ENCODE results near the gene SLC19A1.
"Not testable (repeated sequence)": the region's sequence is repeated elsewhere in the genome, so short reads cannot be mapped to it uniquely, and the experiment has no call there.

Gene SLC19A1

DNA sequence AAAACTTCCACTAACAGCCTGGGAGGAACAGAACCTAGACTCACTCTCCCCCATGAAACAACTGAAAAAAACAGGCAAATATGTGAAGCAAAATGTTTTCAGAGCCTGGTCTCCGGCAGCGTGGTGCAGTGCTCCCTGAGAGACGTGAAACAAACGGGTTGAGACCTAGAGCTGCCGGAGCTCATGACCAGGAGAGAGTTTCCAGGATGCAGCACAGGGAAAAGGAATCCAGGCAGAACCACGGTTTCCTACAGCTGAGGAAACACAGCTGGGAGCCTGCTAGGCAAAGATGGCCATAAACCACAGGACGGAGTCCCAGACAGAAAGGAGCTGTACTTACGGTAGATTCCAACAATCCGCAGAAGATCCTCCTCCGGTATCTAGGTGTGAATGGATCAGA lies 20.2 kb upstream of the SLC19A1 start:
- H3K27me3 ChIP-seq = no peaks in the 10 kb centered on the region
- H3K9me3 ChIP-seq = no peaks in the 10 kb centered on the region
- no peaks in the 10 kb centered on the region for H3K36me3 ChIP-seq
- no peak for DNase-seq
- H3K4me1 ChIP-seq = peaks cover 3% of the 10 kb centered on the region; the same call in 1 of the 2 replicates
- no peak overlapping the region for H3K4me3 ChIP-seq (ENCODE audit: low read depth, low read length)
- TF ChIP-seq CTCF (IDR thresholded peaks at IDR 0.05; ENCODE audit: low read depth, low read length) = no peak

DNA sequence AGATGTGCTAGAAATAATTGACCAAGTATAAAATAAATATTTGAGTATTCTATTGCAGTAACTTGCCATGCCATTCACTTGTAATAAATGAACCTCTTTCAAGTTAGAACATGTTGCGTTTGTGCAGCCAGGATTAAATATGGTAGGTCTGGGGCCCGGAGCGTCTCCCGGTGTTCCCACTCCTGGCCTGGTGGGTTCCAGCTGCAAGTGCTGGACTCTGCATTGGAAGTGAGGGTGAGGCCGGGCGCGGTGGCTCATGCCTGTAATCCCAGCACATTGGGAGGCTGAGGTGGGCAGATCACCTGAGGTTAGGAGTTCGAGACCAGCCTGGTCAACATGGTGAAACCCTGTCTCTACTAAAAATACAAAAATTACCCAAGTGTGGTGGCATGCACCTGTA lies 19.0 kb upstream of the SLC19A1 start:
- H3K27me3 ChIP-seq; H3K36me3 ChIP-seq; H3K4me3 ChIP-seq (ENCODE audit: low read depth, low read length); H3K9me3 ChIP-seq; DNase-seq: not testable (repeated sequence)
- peaks cover 10% of the 10 kb centered on the region for H3K4me1 ChIP-seq

DNA sequence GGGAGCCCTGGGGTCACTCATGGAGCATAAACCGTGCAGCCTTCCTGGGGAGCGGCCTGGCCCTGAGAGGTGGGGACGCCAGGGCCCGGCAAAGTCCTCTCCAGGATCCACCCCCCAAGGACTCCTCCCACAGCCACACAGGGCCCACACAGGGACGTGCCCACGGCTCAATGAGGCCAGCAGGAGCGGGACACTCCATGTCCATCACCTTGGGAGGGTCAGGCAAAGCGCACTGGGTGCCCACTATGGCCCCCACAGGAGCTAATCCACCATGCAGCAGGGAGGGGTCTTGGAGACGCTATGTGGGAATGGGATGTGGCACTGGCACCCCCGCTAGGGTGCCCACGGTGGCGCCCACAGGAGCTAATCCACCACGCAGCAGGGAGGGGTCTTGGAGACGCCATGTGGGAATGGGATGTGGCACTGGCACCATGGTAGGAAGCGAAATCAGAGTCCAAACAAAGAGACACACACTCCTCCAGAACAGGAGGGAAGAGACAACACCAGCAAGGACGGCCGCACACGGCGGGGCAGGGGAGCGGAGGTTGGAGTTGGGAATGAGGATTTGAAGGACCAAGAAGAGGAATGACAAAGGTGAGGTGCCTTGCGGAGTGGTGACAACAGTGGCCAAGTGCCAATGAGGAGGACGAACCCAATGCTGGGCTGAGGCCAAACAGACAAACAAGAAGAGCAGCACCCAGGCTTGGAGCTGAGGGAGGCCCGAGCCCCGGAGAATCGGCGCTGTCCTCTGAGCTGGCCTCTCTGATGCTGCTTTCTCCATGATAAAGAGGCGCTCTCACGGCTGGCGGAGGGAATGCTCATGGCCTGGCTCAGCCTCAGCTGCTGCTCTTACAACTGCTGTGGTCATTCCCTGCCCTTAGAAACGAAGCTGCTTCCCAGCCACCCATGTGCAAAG lies 18.1 kb upstream of the SLC19A1 start:
- peaks cover 9% of the 10 kb centered on the region for H3K4me1 ChIP-seq
- H3K4me3 ChIP-seq (ENCODE audit: low read depth, low read length) = no peak overlapping the region
- no peak for TF ChIP-seq CTCF (IDR thresholded peaks at IDR 0.05; ENCODE audit: low read depth, low read length)
- H3K36me3 ChIP-seq = no peaks in the 10 kb centered on the region
- no peak for DNase-seq
- no peaks in the 10 kb centered on the region for H3K9me3 ChIP-seq
- no peaks in the 10 kb centered on the region for H3K27me3 ChIP-seq

DNA sequence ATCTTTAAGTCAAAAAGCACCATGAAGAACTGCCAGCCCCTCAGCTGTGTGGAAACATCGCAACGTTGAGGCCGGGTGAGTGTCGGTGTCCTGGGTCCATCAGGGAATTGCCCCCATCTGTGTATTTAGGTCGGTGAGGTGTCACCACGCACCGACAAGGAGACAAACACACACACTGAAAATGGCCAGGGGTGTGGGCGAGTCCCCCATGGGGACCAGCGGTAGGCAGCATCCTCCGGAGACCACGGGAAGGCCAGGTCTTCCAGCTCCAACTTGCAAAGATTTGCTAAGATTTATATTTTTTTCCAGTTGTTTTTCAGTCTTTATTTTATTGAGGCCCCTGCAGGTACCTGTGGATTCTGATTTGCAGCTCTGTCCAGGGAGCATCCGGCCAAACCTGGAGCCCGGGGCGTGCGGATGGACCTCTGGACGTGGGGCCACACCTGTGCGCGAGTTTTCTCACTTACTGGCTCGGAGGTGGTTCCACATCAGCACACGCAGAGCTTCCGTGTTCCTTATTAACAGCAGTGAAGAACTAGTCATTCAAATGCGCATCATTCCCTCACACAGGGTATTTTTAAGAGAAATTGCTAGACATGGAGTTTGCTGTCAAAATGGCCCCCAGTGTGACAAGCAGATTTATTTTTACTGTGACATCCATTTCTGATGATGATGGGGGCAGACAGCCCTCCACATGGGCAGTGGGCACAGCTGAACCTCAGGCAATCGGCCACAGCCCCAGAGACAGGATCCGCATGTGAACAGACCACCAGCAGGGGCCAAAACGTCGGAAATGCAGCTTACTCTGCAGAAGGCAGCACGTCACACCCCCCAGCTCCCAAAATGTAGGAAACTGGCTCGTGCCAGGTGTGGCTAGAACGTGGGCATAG lies 17.2 kb upstream of the SLC19A1 start:
- no peaks in the 10 kb centered on the region for H3K9me3 ChIP-seq
- DNase-seq = no peak
- peaks cover 8% of the 10 kb centered on the region for H3K4me1 ChIP-seq
- no peaks in the 10 kb centered on the region for H3K36me3 ChIP-seq
- no peaks in the 10 kb centered on the region for H3K27me3 ChIP-seq
- no peak overlapping the region for H3K4me3 ChIP-seq (ENCODE audit: low read depth, low read length)
- TF ChIP-seq CTCF (IDR thresholded peaks at IDR 0.05; ENCODE audit: low read depth, low read length) = no peak

DNA sequence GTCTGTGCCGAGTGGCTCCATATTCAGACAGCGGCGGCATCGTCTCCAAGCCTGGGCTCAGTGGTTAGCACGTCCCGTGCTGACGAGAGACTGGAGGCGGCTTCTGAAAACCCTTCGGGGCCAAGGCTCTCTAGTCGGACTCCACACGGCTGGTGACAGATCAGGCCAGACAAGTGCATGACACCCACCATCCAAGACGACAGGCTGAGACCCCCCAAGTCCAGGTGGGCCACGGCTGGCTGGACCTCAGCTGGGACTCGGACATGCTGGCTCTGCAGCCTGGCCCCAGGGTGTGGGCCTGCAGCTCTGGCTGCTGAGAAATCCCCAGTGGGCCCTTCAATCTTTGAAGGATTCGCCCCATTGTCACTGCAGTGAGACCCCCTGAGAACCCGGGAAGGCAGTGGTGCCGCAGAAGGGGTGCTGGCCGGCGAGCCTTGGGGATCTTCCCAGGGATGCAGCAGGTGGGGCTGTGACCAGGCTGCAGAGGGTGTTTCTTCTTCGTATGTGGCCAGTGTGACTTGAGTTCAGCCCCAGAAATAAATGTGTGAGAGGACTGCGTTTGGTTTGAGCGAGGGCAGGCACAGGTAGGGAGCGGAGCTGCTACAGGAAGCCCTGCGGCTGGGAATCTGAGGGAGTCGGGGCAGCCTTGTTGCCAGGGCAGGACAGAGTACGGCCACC lies 15.9 kb upstream of the SLC19A1 start:
- no peak for DNase-seq
- Histone ChIP-seq H3K4me3 (ENCODE audit: low read depth, low read length) (no peak overlapping the region), H3K36me3 (no peaks in the 10 kb centered on the region), H3K9me3 (no peaks in the 10 kb centered on the region), H3K4me1 (peaks cover 8% of the 10 kb centered on the region), H3K27me3 (no peaks in the 10 kb centered on the region)
- no peak for TF ChIP-seq CTCF (IDR thresholded peaks at IDR 0.05; ENCODE audit: low read depth, low read length)

GRCh38 chr21:45557616-45558043 lies 15.4 kb upstream of the SLC19A1 start:
- H3K9me3 ChIP-seq = no peaks in the 10 kb centered on the region
- H3K4me1 ChIP-seq = peaks cover 8% of the 10 kb centered on the region
- no peak for TF ChIP-seq CTCF (IDR thresholded peaks at IDR 0.05; ENCODE audit: low read depth, low read length)
- H3K4me3 ChIP-seq (ENCODE audit: low read depth, low read length) = no peak overlapping the region
- H3K36me3 ChIP-seq = no peaks in the 10 kb centered on the region
- H3K27me3 ChIP-seq = no peaks in the 10 kb centered on the region
- DNase-seq = no peak

All from BE2C (cell line).